HG03025 (cell line): ENCODE data around the gene SAT2.
"Not testable (repeated sequence)": the region's sequence is repeated elsewhere in the genome, so short reads cannot be mapped to it uniquely, and the experiment has no call there.

Experiments used
- ATAC-seq: cut with Tn5 transposase; IDR thresholded peaks from one replicate; pipeline ENCODE4 v1.9.1; 2021; ENCODE audit warnings: mild to moderate bottlenecking, moderate library complexity; ENCODE audit not compliant: unreplicated experiment, low FRiP score

SAT2 gene

DNA sequence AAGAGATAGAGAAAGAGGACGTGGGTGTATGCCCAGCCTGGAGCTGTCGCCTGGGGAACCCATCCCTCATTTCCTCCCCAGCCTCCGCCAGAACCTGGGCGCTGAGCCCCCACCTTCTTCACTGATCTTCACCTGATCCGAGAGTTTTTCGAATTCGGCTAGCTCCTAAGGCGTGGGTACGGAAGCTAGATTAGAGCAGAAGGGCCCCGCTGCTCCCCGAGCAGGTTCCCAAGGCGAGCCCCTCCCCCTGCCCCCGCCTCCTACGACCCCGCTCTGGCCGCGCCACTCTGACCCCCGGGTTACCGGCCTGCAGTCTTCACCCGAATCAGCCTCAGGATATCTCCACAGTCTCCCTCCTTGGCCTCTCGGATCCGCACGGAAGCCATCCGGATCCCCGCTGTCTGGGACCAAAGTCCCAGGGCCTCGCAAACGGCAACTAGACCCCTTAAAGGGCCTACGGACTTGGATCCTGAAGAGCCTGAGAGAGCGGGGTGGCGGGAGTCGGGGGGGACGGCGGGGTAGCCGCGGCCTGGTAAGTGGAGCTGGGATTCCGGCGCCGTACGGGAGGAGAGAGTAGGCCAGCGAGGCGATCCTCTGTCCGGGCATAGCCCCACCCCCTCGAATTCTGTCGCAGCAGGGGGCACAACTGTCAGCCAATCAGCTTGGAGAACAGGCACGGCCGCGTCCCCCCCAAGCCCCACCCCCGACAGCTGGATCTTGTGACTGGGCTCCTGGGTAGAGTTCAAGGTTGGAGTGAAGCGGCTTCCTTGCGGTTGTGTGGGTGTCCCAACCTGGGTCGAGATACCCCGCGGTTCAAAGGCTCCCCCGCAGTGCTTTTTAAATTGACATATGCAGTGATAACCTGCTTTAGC lies at the start of gene SAT2:
Gene SAT2, minus strand, starts transcription at position 572 of the 872 bp plus-strand sequence. Its CDS starts 186 bp downstream, at position 386.
- ATAC-seq, result peak; percentile 77

DNA sequence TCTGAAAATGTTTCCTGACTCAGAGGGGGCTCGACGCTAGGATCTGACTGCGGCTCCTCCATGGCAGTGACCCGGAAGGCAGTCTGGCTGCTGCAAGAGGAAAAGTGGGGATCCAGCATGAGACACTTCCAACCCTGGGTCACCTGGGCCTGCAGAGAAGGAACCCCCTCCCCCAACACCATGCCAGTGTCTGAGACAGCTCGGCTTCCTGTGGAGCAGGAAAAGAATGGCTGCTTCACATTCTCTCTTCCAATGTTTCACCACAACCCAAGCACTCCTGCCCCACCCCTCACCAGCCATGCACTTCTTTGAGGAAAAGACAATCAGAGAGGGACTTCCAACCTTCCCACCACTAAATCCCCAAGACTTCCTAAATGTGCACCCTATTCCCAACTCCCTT lies 48.9 kb upstream of the SAT2 start:
- ATAC-seq, result no peak

GRCh38 chr17:7674934-7675333 lies 47.3 kb upstream of the SAT2 start:
- no peak for ATAC-seq

GRCh38 chr17:7673239-7673638 lies 45.6 kb upstream of the SAT2 start:
- no peak for ATAC-seq

GRCh38 chr17:7668482-7668881 lies 40.9 kb upstream of the SAT2 start:
- ATAC-seq, result no peak

DNA sequence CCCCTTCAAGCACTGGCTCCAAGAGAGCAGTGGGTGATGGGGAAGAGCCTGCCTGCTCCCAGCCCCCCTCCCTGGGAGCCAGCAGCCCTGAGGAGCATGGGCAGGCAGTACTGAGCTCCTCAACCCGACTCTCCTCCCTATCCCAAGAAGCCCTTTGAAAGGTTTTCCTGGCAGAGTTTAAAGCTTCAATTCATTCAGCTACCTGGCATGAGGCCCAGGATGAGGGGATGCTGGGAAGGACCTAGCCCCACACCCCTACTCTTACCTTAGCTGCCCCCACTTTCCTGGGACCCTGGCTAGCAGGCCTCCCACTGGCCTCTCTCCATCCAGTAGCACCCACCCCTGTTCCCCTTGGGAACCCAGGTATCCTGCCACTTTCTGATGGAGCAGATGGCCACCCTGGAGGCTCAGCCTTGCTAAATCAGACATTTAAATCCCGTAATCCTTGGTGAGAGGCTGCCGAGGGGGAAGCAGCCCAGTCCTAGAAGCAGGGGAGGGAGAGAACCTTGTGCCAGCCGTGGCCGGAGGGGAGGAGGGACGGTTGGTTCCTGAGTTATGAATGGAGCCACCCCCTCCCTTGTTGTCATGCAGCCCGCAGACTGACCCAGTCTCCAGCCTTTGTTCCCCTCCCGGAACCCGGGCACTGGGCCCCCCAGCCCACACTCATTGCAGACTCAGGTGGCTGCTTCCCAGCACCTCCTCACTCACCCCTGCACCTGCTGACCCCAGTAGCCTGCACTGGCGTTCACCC lies 40.2 kb upstream of the SAT2 start:
- ATAC-seq, result no peak

DNA sequence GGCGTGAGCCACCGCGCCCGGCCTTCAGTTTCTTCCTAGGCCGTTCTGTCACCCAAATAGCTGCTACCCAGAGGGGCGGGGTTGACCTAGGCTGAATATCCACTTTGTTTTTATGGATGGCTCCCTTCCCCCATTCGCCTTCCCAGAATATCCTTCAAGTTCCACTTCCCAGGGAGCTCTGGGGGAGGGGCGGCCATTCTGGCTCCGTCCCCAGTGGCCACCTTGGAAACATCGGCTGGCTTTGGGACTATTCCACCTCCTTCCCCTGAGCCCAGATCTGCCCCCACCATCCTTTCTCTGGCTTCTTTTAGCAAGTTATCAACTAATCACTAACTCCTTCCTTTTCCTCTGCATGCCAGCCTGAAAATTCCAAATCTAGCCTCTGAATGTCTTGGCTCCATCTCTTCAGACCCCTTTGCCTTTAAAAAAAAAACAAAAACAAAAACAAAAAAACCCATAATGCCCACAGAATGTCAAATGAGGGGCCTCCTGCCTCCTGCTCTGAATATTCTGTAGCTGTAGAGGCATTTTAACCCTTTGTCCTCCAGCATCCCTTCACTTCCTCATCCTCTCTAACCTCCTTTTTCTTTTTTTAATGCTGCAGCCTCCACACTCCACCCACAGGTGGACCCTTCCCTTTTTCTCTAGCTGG lies 29.5 kb upstream of the SAT2 start:
- ATAC-seq, result no peak

GRCh38 chr17:7655541-7655840 lies 27.9 kb upstream of the SAT2 start:
- no peak for ATAC-seq

- ATAC-seq, result no peak
Observed at GRCh38 chr17:7654832-7655540, 27.4 kb upstream of the SAT2 start.

GRCh38 chr17:7652388-7653356 lies 25.1 kb upstream of the SAT2 start:
- ATAC-seq, result no peak

DNA sequence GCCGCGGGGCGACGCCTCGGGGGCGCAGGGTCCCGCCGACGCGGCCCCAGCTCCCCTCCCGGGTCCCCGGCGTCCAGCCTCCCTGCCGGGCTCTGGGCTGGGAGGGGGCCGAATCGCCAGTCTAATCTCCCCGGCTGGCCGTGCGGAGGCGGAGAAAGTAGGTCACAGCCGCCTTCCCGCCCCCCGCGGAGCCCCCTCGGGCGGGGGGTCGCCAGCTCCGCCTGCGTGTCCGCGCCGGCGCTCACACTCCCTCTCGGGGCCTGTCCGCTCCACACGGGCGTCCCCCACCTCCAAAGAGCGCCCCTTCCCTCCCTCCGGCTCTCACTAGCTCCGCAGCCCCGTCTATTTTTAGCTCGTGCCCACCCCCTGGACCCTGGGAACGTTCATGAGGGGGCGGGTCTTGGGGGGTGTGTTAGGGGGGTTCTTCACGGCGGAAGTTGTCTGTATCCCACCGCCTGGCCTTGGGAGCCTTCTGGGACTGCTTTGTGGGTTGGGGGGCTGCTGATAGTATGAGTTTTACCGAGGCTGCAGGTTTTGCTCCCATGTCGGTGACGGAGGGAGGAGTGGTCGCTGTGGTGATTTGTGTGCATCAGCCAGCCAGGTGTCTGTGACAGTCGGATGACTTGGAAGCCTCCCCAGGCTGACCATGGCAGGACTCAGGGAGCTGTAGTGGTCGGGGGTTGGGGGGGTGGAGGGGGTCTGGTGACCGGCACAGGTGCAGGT lies 24.2 kb upstream of the SAT2 start:
- ATAC-seq, result no peak

DNA sequence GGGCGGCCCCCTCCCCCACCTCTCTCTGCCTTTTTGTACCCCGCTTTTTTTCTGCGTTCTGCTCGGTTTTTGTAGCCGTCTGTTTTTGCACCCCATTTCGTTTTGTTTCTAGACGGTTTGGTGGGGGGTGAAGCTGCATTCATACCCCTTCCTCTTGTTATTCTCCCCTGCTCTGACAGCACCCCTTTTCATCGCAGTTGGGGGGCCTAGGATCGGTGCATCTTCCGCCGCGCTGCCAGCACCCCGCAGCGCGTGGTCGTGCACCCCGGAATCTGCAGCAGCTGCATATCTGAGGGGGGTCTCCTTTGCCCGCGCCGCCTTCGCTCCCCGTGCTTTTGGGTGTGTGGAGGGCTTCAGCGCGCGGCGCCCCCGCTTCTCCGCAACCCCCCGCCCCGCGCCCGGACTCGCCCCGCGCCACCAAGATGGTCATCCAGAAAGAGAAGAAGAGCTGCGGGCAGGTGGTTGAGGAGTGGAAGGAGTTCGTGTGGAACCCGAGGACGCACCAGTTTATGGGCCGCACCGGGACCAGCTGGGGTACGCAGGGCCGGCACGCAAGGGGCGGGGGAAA lies 23.6 kb upstream of the SAT2 start:
- no peak for ATAC-seq

DNA sequence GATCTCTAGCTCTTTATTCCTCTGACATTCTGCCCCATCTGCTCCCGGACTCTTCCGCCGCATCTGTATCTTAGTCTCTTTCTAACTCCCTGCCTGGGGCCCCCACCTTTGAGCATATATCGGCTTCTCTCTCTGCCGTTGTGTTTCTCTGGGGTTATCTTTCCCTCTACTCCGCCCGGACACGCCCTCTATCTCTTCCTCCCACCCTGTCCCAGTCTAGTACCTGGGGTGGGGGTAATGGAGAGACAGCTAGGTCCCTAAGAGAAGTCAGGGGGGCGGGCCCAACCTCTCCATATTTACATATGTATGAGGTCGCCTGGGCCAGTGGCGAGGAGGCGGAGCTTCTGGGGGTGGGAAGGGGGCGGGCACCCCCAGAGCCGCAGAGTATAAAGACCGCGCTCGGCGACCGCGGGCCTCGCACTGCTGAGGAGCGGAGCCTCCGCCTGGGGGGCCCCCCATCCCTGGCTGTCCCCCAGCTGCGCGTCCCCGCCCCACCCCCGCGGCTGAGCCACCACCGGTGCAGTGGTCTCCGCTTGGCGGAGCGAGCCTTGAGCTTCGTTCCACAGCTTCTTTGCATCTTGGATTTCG lies 23.0 kb upstream of the SAT2 start, which contains the start of gene ATP1B2:
Gene ATP1B2, plus strand, starts transcription at position 418 of the 588 bp plus-strand sequence. CDS start 593 bp downstream, outside the sequence.
- ATAC-seq, result no peak

GRCh38 chr17:7647018-7647417 lies 19.4 kb upstream of the SAT2 start:
- no peak for ATAC-seq

- no peak for ATAC-seq
Observed at GRCh38 chr17:7646457-7646856, 18.8 kb upstream of the SAT2 start.

GRCh38 chr17:7644775-7645174 lies 17.2 kb upstream of the SAT2 start:
- no peak for ATAC-seq

- ATAC-seq, result not testable (repeated sequence)
Observed at GRCh38 chr17:7641635-7642034, 14.0 kb upstream of the SAT2 start.

- no peak for ATAC-seq
Observed at GRCh38 chr17:7640783-7641182, 13.2 kb upstream of the SAT2 start.
